Right ventricle myocardium inferior (tissue), 1 donor: ENCODE results near the gene RAD51B. TPM values are rescaled to one million over a fixed set of nuclear protein-coding genes. Genes with fewer than 3 reads are reported as not detected.
A peak's percentile ranks its signal among the peaks of the same experiment; 100 is the strongest.

Experiments
- ATAC-seq: fragments of 200-7000 bp; cut with Tn5 transposase; one replicate; pipeline ENCODE4 v1.9.1; 2020; ENCODE audit warnings: mild to moderate bottlenecking, moderate library complexity
- DNase-seq: peaks from one replicate; pipeline ENCODE4 v3.0.0; 2021; ENCODE audit errors: missing footprints
- intact Hi-C: fragments of 100-400 bp; cut with DNase I; formaldehyde crosslinking; loops from one replicate; pipeline ENCODE4 v1.11.0; 2022
- total RNA-seq: library from RNA; stranded (reverse); fragmentation: NEBNext Ultra II Directional; extraction: Animal tissue kit (Norgen Biotek cat#: 25700); gene quantifications from one replicate; pipeline ENCODE4 v1.2.1, GENCODE V29; 2021
- donor health status: DM: no; HTN: yes; CAD: no; lungs with severe emphysema.

RAD51B gene
- total RNA-seq, 1 donor from 2014 or later = 4.1 TPM

GRCh38 chr14:68477110-68477455 lies 657.5 kb downstream of the RAD51B start:
- intact Hi-C loops = no loop called here
- ATAC-seq (no peak), DNase-seq (no peak)

- no peak for ATAC-seq
- DNase-seq = no peak
- intact Hi-C loops = no loop called here
These were observed 658.0 kb downstream of the RAD51B start for GRCh38 chr14:68477461-68478085.

DNA sequence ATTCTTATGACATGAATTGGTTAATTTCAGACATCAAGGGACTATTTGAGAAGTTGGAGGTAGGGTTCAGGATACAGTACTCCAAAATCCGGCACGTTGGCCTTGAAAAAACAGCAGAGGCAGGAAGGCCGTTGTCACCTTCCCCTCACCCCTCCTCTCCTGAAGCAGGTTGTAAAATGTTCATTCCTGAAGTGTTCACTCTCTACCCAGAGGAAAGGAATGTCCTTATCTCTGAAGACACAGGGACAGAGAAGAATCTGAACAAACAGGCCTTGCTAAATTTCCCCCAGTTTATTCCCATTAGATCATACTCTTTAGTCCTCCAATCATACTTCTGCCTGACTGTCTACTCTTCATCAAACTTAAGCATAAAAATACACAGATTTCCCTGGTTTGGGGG lies 659.7 kb downstream of the RAD51B start:
- DNase-seq (no peak), ATAC-seq (no peak)
- intact Hi-C loops = no loop called here

GRCh38 chr14:68482018-68482417 lies 662.4 kb downstream of the RAD51B start:
- ATAC-seq (no peak), DNase-seq (no peak)
- intact Hi-C loops = no loop called here

DNA sequence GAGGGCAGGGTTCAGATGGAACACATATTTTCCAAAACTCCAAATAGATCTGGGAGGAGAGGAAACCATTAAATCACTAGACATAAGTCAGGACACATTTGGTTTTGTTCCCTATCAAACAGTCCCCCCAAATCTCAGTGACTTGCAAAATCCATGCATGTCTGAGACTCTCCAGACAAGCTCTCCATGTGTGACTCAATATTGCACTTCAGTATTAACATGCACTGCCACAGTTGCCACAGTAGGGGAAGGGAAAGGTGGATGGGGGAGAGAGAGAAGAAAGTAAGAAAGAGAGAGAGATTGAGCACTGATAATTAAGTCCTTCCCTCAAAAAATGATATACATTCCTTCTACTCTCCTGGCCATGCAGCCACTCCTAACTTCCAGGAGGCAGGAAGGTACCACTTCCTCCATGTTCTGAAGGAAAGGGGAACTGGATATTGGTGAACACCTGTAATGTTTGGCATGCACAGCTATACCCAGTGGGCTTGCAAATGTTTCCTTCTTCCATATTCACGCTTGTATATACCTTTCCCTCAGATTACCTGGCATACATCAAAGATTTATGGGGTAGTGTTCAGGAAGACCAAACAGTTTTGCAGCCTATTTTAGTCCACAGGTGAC lies 663.3 kb downstream of the RAD51B start:
- ATAC-seq (no peak), DNase-seq (no peak)
- intact Hi-C loops = no loop called here

DNA sequence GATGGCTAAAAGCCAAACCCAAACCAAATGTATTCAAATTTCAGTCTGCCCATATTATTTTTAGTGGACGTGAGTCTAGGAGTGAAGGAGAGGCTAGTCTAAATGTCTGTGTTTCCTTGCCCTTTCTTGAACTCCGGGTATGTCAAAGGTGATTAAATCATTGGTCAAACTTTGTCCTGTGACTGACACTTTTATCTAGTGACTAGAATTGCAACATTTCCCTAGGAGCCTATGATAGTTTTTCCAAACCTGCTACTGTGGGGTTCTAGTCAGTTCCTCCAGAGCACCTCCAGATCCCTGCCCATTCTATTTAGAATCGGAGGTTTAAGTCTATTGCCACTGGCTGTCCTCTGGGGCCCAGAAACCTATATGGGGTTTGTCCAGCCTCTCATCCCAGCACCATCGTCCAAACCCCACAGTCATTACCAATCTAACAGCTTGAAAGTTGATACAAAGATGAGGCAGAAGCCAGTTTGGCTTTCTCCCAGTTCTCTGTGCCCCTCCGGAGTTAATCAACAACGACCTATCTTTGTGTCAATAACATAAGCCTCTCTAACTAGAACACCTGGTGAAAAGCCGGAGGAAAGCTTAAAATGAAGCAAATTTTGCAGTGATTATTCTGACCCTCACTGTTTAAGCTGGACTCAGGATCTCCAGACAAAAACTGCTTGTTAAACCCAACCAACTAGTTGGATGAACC lies 666.6 kb downstream of the RAD51B start:
- intact Hi-C loops = no loop called here
- no peak for ATAC-seq
- DNase-seq = no peak

DNA sequence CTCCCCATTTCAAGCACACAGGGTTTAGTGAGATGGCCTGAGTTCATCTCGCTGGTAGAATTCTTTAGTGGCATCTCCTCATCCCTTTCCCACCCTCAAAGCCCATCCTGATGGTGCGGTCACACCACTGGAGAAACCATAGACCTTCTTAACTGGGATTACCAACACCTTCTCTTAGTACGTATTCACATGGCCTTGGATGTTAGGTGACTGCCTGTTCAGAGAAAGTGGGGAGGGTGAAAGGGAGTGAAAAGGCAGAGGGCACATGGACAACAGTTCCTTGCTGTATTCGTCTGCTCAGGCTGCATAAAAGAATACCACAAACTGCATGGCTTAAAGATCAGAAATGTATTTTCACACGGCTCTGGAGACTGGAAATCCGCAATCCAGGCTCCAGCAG lies 667.2 kb downstream of the RAD51B start:
- ATAC-seq (no peak), DNase-seq (no peak)
- intact Hi-C loops = no loop called here

DNA sequence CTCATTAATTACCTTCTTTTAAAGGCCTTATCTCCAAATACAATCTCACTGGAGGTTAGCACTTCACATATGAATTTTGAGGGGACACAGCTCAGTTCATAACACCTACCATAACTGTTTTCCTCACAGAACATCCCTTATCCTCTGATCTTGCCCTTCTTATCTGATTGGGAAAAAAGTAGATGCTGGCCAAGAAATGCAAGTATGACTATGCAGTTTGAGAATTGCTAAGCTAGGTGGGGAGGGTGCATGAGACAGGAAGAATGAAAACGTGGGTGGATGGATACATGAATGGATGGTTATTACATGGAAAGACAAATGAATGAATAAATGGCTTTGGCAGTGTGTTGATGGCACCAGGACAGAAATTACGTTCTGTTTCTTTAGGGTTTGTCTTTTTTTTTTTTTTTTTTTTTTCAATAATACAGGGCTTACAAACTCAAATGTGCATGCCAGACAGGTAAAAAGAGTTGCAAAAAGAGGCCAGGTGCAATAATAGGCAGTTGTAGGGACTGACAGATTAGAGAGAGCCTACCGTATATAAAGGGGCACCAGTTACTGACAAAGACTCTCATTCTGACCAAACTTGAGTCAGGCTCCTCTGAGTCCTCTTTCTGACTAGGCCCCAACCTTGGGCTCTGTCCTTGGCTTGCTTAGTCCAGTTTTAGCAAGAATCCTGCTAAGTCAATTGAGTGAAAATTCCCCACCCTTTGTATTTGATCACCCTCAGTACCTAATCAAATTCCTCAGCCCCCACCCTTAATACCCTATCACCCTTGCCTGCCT lies 668.4 kb downstream of the RAD51B start:
- no peak for ATAC-seq
- DNase-seq = no peak
- intact Hi-C loops = no loop called here

DNA sequence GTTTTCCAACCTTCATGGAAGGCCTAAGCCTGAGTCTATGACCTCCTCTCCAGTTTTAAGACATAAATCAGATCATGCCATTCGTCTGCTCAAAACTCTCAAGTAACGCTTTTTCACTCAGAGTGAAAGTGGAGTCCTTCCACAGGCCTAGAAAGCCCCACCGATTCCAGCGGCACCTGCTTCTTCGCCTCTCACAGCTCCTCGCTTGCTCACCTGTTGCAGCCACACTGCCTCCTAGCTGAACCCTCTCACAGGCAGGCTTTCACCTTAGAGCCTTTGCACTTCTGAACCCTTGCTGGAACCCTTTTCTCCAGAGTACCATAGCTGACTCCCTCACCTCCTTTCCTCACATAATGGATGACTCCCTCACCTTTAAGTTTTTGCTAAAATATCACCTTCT lies 672.2 kb downstream of the RAD51B start:
- ATAC-seq (no peak), DNase-seq (no peak)
- intact Hi-C loops = no loop called here

DNA sequence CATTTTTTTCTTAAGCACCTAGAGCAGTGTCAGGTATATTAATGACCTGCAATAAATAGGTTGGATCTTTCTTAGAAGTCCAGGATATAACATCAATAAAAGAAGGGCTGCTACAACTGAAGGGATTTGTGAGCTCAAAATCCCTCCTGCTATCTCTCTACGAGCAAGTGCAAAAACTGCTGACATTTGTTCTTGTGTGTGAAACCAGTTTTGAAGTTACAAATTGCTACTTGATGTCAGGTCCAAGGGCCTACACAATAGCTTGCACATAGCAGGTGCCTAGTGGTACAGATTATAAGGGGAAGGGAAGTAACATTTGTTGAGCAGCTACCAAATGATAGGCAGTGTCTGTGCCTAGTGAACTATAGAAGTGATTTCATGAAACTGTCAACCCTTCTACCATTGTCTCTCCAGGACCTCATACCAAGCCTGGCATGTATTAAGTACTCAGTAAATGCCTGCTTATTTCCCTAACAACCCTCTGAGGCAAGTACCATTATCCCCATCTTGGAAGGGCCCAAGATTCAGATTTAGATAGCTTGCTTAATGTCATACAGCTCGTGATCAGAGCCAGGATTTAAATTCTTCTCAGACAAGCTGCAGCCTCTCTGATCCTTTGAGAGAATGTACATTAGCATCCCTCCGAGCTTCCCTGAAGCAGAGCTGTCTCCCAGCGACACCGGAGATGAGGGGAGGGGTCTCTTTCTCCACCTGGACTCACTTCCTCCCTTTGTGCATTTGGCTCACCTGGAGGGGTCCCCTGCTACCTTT lies 673.0 kb downstream of the RAD51B start:
- no peak for DNase-seq
- intact Hi-C loops = no loop called here
- ATAC-seq = no peak

- intact Hi-C loops = no loop called here
- ATAC-seq (no peak), DNase-seq (no peak)
These were observed 673.8 kb downstream of the RAD51B start for GRCh38 chr14:68493152-68493911.

DNA sequence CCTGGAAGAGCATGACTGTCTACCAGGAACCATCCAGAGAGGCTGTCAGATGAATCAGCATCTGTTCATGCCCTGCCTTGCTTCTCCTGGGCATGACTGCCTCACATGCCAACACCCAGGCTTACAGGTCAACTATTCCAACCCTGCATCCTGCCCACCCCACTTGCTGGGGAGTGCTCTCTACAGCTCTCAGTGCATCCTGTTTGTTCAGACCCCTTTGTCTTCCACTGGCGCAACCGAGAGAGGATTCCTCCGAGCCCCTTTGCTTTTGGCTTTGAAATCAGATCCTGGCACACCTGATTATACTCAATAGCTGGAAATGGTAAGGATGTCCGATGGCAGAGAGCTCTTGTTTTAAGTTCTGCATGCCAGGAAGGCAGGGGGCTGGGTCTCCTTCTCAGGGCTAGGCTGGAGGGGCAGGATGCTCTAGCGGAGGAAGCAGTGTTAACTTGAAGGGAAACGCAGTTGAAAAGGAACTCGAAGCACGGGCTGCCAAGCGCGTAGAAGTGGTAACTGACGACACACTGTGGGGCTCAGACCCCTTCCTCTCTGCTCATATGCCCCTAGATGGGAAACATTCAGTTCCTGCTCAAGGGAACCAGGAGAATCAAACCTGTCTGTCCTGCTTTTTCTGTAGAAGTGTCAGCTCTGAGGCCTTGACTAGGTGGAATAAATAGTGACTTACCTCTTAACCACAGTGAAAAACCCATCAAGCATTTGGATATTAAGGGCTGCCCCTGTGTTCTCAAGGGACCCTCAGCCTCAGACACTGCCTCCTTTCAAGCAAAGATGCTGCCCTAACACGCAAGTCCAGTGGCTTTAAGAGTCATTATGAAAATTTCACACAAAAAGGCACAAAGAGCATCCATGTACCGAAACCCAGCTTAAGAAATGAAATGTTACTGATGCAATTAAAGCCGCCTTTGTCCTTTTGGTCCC lies 675.8 kb downstream of the RAD51B start:
- no peak for DNase-seq
- intact Hi-C loops = no loop called here
- no peak for ATAC-seq

DNA sequence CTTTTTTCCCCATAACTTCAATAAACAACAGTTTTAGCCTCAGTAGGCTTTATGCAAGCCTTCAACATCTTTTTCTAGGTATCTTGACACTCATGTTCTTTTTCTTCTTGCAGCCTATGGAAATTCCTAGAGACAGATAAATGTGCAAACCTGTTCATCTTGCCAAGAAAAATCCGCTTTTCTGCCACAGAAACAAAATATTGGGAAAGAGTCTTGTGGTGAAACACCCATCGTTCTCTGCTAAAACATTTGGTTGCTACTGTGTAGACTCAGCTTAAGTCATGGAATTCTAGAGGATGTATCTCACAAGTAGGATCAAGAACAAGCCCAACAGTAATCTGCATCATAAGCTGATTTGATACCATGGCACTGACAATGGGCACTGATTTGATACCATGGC lies 677.4 kb downstream of the RAD51B start:
- DNase-seq = no peak
- ATAC-seq = no peak
- intact Hi-C loops = no loop called here

GRCh38 chr14:68499451-68499850 lies 679.9 kb downstream of the RAD51B start:
- DNase-seq = no peak
- intact Hi-C loops = no loop called here
- ATAC-seq = no peak

GRCh38 chr14:68501171-68501570 lies 681.6 kb downstream of the RAD51B start:
- DNase-seq (no peak), ATAC-seq (no peak)
- intact Hi-C loops = no loop called here

DNA sequence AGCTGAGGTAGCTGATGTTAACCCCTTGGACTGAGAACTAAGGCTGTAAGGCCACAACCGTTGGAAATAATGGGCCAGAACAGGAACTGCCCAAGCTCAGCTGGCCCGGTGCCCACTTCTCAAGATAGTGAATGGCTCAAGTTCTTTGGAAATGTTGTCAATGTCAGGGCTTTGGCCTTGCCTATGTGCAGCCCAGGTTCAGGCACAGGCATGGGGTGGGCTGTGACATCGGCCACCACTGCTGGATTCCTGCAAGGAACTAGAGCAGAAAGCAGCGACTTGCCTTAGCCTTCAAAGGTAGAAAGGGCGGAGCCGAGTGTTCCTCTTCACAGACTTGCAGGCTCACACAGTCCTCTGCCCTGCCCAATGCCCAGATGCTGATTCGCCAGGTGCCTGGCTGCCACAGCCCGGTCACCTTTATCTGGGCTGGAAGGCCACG lies 682.1 kb downstream of the RAD51B start:
- intact Hi-C loops = no loop called here
- peak; percentile 83 for DNase-seq
- ATAC-seq = no peak

- intact Hi-C loops = no loop called here
- ATAC-seq (no peak), DNase-seq (no peak)
These were observed 682.7 kb downstream of the RAD51B start for GRCh38 chr14:68502230-68502629.
